GM13977 (cell line): ENCODE results near the gene SHQ1.

Experiments
- DNase-seq: peaks from one replicate; pipeline ENCODE4 v3.0.0; 2012; ENCODE audit warnings: low spot score
- CTCF ChIP-seq: IDR thresholded peaks from 2 replicates; pipeline ENCODE4 v1.5.1; 2012; ENCODE audit warnings: mild to moderate bottlenecking, control low read depth; ENCODE audit not compliant: insufficient read depth; ENCODE audit errors: extremely low read depth, missing control alignments
- in situ Hi-C: fragments of 300-500 bp; cut with MboI; formaldehyde crosslinking; loops from one replicate; pipeline ENCODE4 v1.12.0; 2022; ENCODE audit warnings: low sequenced_read_pairs, low pct_unique_long_range_greater_than_20kb, mixed read lengths, inconsistent platforms; ENCODE audit not compliant: unreplicated experiment

SHQ1 gene

GRCh38 chr3:72816862-72817355 is 31.3 kb downstream of the SHQ1 start:
- TF ChIP-seq CTCF: no peak
- in situ Hi-C loops: no loop called here
- DNase-seq: peak; percentile 32

- in situ Hi-C loops: no loop called here
- TF ChIP-seq CTCF: no peak
- peak; percentile 58 for DNase-seq
Observed at GRCh38 chr3:72814308-72814707, 33.9 kb downstream of the SHQ1 start.

- in situ Hi-C loops: no loop called here
- no peak for TF ChIP-seq CTCF
- no peak for DNase-seq
Observed at GRCh38 chr3:72812201-72812600, 36.0 kb downstream of the SHQ1 start.

- no peak for DNase-seq
- no peak for TF ChIP-seq CTCF
- in situ Hi-C loops: no loop called here
Observed at GRCh38 chr3:72811571-72811970, 36.7 kb downstream of the SHQ1 start.

GRCh38 chr3:72810659-72811434 is 37.4 kb downstream of the SHQ1 start:
- in situ Hi-C loops: no loop called here
- no peak for TF ChIP-seq CTCF
- no peak for DNase-seq

- in situ Hi-C loops: no loop called here
- TF ChIP-seq CTCF: no peak
- DNase-seq: no peak
Observed at GRCh38 chr3:72810063-72810462, 38.2 kb downstream of the SHQ1 start.

GRCh38 chr3:72804361-72804760 is 43.9 kb downstream of the SHQ1 start:
- in situ Hi-C loops: no loop called here
- TF ChIP-seq CTCF: no peak

More at GRCh38 chr3:72804361-72804760, 43.9 kb downstream of the SHQ1 start:
- DNase-seq: no peak
